ENCODE measurements around the gene CRYBB1. TPM values are rescaled to one million over a fixed set of nuclear protein-coding genes. Genes with fewer than 3 reads are reported as not detected.

Gene CRYBB1
- total RNA-seq, 1 experiment from 2014 or later: not detected

GRCh38 chr22:26648011-26648497, 30.2 kb upstream of the CRYBB1 start:
- H3K36me3 ChIP-seq (ENCODE audit: control insufficient read depth, insufficient read depth, low read length): no peaks in the 10 kb centered on the region
- ChIA-PET CTCF (no interaction called here), POLR2A (no interaction called here)
- H3K9me3 ChIP-seq (ENCODE audit: control insufficient read depth, insufficient read depth, low read depth, low read length): no peaks in the 10 kb centered on the region
- no peak for DNase-seq (ENCODE audit: low read depth, low spot score)
- ATAC-seq: no peak
- no TSS peak for BruUV-seq (replicated peaks)
- no peak overlapping the region for H3K27ac ChIP-seq (ENCODE audit: low read length)
- H3K4me1 ChIP-seq (ENCODE audit: control insufficient read depth, insufficient read depth, low read length): no peaks in the 10 kb centered on the region; the same call in 1 of the 2 replicates
- in situ Hi-C loops (cut with HindIII; ENCODE audit: low pct_unique_long_range_greater_than_20kb, low sequenced_read_pairs) (no loop called here), intact Hi-C loops (cut with micrococcal nuclease; ENCODE audit: unreplicated experiment) (no loop called here)
- H3K27me3 ChIP-seq (ENCODE audit: control insufficient read depth, insufficient read depth, low read length): peaks cover 7% of the 10 kb centered on the region
- H3K4me3 ChIP-seq (ENCODE audit: low read depth in 2 of 2, low read length in 2 of 2): no peak overlapping the region
- no peak for TF ChIP-seq TCF7L2 (IDR thresholded peaks at IDR 0.05; ENCODE audit: low read depth, low read length)
- no peak for TF ChIP-seq SIN3A (IDR thresholded peaks at IDR 0.05; ENCODE audit: borderline replicate concordance, insufficient read depth, low read depth, low read length)
- TF ChIP-seq REST (IDR thresholded peaks at IDR 0.05; ENCODE audit: insufficient read depth in 1 of 2, low read depth in 2 of 2, low read length in 1 of 2): no peak
- TF ChIP-seq POLR2AphosphoS5 (IDR thresholded peaks at IDR 0.05; ENCODE audit: low read depth, low read length): no peak
- TF ChIP-seq, protein P1, sequence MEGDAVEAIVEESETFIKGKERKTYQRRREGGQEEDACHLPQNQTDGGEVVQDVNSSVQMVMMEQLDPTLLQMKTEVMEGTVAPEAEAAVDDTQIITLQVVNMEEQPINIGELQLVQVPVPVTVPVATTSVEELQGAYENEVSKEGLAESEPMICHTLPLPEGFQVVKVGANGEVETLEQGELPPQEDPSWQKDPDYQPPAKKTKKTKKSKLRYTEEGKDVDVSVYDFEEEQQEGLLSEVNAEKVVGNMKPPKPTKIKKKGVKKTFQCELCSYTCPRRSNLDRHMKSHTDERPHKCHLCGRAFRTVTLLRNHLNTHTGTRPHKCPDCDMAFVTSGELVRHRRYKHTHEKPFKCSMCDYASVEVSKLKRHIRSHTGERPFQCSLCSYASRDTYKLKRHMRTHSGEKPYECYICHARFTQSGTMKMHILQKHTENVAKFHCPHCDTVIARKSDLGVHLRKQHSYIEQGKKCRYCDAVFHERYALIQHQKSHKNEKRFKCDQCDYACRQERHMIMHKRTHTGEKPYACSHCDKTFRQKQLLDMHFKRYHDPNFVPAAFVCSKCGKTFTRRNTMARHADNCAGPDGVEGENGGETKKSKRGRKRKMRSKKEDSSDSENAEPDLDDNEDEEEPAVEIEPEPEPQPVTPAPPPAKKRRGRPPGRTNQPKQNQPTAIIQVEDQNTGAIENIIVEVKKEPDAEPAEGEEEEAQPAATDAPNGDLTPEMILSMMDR (IDR thresholded peaks at IDR 0.05): no peak

DNA sequence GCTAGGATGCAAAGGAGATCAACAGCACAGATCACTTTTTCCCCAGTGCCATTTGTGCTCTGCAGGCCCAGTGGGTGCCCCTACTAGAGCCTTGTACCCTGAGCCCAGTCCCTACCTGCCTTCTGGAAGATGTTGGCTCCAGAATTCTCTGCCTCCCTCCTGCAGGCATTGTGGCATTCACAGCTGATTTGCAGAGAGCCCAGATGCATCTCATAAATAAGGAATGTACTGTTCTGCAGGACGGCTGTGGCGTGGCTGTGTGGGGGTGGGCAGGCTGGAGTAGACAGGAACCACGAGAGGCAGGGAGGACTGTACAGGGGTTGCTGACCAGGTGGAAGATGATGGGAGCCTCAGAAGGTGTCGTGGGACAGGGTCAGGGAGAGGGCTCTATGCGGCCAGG, 28.3 kb upstream of the CRYBB1 start:
- no peak for ATAC-seq
- no TSS peak for BruUV-seq (replicated peaks)
- ChIA-PET POLR2A (no interaction called here), CTCF (no interaction called here)
- peaks cover 4% of the 10 kb centered on the region for H3K27me3 ChIP-seq (ENCODE audit: control insufficient read depth, insufficient read depth, low read length)
- intact Hi-C loops (cut with micrococcal nuclease; ENCODE audit: unreplicated experiment) (no loop called here), in situ Hi-C loops (cut with HindIII; ENCODE audit: low pct_unique_long_range_greater_than_20kb, low sequenced_read_pairs) (no loop called here)
- H3K9me3 ChIP-seq (ENCODE audit: control insufficient read depth, insufficient read depth, low read depth, low read length): no peaks in the 10 kb centered on the region
- no peak for DNase-seq (ENCODE audit: low read depth, low spot score)
- no peak overlapping the region for H3K27ac ChIP-seq (ENCODE audit: low read length)
- no peaks in the 10 kb centered on the region; the same call in 1 of the 2 replicates for H3K4me1 ChIP-seq (ENCODE audit: control insufficient read depth, insufficient read depth, low read length)
- TF ChIP-seq POLR2AphosphoS5 (IDR thresholded peaks at IDR 0.05; ENCODE audit: low read depth, low read length) (no peak), SIN3A (IDR thresholded peaks at IDR 0.05; ENCODE audit: borderline replicate concordance, insufficient read depth, low read depth, low read length) (no peak), REST (IDR thresholded peaks at IDR 0.05; ENCODE audit: insufficient read depth in 1 of 2, low read depth in 2 of 2, low read length in 1 of 2) (no peak), TCF7L2 (IDR thresholded peaks at IDR 0.05; ENCODE audit: low read depth, low read length) (no peak)
- TF ChIP-seq, protein P1 (IDR thresholded peaks at IDR 0.05): no peak
- H3K36me3 ChIP-seq (ENCODE audit: control insufficient read depth, insufficient read depth, low read length): no peaks in the 10 kb centered on the region
- no peak overlapping the region for H3K4me3 ChIP-seq (ENCODE audit: low read depth in 2 of 2, low read length in 2 of 2)

All from Panc1 (cell line).